HEK293T (cell line): ENCODE data around the gene TMEM86B.

ENCODE experiments used
- ARNT ChIP-seq: fragments of 450-650 bp; IDR thresholded peaks from 2 replicates; pipeline ENCODE4 v1.6.1; 2017; ENCODE audit warnings: mild to moderate bottlenecking
- BHLHE40 ChIP-seq: fragments of 450-650 bp; IDR thresholded peaks from 2 replicates; pipeline ENCODE4 v1.6.1; 2016; ENCODE audit warnings: mild to moderate bottlenecking, moderate library complexity, borderline replicate concordance
- CTBP1 ChIP-seq: fragments of 450-650 bp; IDR thresholded peaks from 2 replicates; pipeline ENCODE4 v1.6.1; 2016; ENCODE audit warnings: borderline replicate concordance
- ELF4 ChIP-seq: fragments of 450-650 bp; IDR thresholded peaks from 2 replicates; pipeline ENCODE4 v1.6.1; 2017; ENCODE audit warnings: antibody characterized with exemption
- FOXA1 ChIP-seq: fragments of 450-650 bp; IDR thresholded peaks from 2 replicates; pipeline ENCODE4 v1.6.1; 2016; ENCODE audit warnings: mild to moderate bottlenecking
- FOXM1 ChIP-seq: fragments of 450-650 bp; IDR thresholded peaks from 2 replicates; pipeline ENCODE4 v1.6.1; 2017; ENCODE audit warnings: mild to moderate bottlenecking, borderline replicate concordance
- LEF1 ChIP-seq: fragments of 450-650 bp; IDR thresholded peaks from 2 replicates; pipeline ENCODE4 v1.6.1; 2017; ENCODE audit warnings: mild to moderate bottlenecking, borderline replicate concordance
- NFRKB ChIP-seq: fragments of 450-650 bp; IDR thresholded peaks from 2 replicates; pipeline ENCODE4 v1.6.1; 2016; ENCODE audit warnings: mild to moderate bottlenecking, moderate library complexity
- SP1 ChIP-seq: fragments of 450-650 bp; IDR thresholded peaks from 2 replicates; pipeline ENCODE4 v1.6.1; 2017
- SUZ12 ChIP-seq: fragments of 450-650 bp; IDR thresholded peaks from 2 replicates; pipeline ENCODE4 v1.6.1; 2016; ENCODE audit warnings: mild to moderate bottlenecking
- TARDBP ChIP-seq: fragments of 450-650 bp; IDR thresholded peaks from 2 replicates; pipeline ENCODE4 v1.6.1; 2016
- ZNF384 ChIP-seq: fragments of 450-650 bp; IDR thresholded peaks from 2 replicates; pipeline ENCODE4 v1.6.1; 2016
- TF ChIP-seq, protein P1 (sequence below): fragments of 450-650 bp; IDR thresholded peaks from 2 replicates; pipeline ENCODE4 v1.6.1; 2016

DNA sequence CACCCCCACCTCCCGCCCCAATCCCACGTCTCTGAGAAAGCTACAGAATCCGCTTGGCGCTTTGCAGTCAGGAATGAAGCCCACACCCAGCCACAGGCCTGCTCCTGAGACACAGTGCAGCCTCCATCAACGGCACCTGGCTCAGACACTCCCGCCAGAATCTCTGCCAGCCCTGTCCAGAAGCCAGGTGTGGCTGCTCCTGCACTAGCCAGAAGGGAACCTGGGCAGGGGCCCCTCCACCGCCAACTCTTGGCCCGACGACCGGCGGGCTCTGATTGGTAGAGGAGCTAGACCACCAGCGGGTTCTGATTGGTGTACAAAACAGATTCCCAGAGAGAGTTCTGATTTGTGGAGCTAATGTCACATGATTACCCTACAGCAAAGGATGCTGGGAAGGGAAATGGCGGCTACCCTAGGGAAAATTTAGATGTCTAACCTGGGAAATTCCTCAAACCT is 33.1 kb upstream of the TMEM86B start:
- TF ChIP-seq FOXA1 (no peak), FOXM1 (no peak), SUZ12 (no peak), ARNT (no peak), LEF1 (no peak), SP1 (no peak), ZNF384 (no peak), NFRKB (no peak), BHLHE40 (no peak), ELF4 (no peak), CTBP1 (no peak), TARDBP (no peak)
- TF ChIP-seq, protein P1, sequence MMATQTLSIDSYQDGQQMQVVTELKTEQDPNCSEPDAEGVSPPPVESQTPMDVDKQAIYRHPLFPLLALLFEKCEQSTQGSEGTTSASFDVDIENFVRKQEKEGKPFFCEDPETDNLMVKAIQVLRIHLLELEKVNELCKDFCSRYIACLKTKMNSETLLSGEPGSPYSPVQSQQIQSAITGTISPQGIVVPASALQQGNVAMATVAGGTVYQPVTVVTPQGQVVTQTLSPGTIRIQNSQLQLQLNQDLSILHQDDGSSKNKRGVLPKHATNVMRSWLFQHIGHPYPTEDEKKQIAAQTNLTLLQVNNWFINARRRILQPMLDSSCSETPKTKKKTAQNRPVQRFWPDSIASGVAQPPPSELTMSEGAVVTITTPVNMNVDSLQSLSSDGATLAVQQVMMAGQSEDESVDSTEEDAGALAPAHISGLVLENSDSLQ = no peak
